HepG2 (cell line): ENCODE measurements around the gene BIRC3. TPM values are rescaled to one million over a fixed set of nuclear protein-coding genes. Genes with fewer than 3 reads are reported as not detected.
A peak's percentile ranks its signal among the peaks of the same experiment; 100 is the strongest.

Experiments used
- ATAC-seq: fragments of 200-7000 bp; cut with Tn5 transposase; 3 replicates; pipeline ENCODE4 v1.9.1; 2020; ENCODE audit warnings: mild to moderate bottlenecking, moderate library complexity
- BruUV-seq: library from RNA; stranded (reverse); fragments of 400-500 nt; replicated peaks from 2 replicates; lab custom pipeline; 2021; lab: Mats Ljungman, UMichigan
- CTCF ChIA-PET: fragments of 300-600 bp; formaldehyde crosslinking; extraction: SDS; loops from one replicate; lab custom pipeline; 2021; ENCODE audit warnings: low total read pairs, inconsistent platforms, low intra/inter-chr PET ratio; lab: Yijun Ruan, JAX
- POLR2A ChIA-PET: fragments of 350-600 bp; sonication (Branson Sonifier 250); formaldehyde crosslinking; loops from one replicate; lab custom pipeline; 2020; ENCODE audit warnings: antibody characterized with exemption, inconsistent platforms; lab: Yijun Ruan, JAX
- DNase-seq: peaks from one replicate; pipeline ENCODE4 v3.0.0-alpha.2; 2015; ENCODE audit warnings: low spot score
- FAIRE-seq: peaks from 3 replicates; lab custom pipeline; 2011; peaks lifted over from hg19 to GRCh38; lab: Jason Lieb, UNC
- H2AFZ ChIP-seq: one replicate; pipeline ENCODE4 v1.6.1; 2011; ENCODE audit warnings: low read length, inconsistent platforms
- H3K27ac ChIP-seq: fragments of 300-600 bp; 3 replicates; pipeline ENCODE4 v1.8.0; 2011; ENCODE audit warnings: mixed run types, mild to moderate bottlenecking, mixed read lengths, low read length, inconsistent platforms; ENCODE audit not compliant: insufficient read depth; ENCODE audit errors: extremely low read length
- H3K27me3 ChIP-seq, 2 experiments: fragments of 200-600 bp in 1 of 2; 2 replicates in 1 of 2; 3 replicates in 1 of 2; pipeline versions ENCODE4 v1.6.0 to v1.8.0; 2011; ENCODE audit warnings: low read length in 2 of 2, mild to moderate bottlenecking in 2 of 2, moderate library complexity in 2 of 2, inconsistent platforms in 1 of 2; ENCODE audit not compliant: insufficient read depth in 2 of 2, control insufficient read depth in 1 of 2
- H3K36me3 ChIP-seq, 2 experiments: fragments of 200-600 bp in 1 of 2; replicated peaks in 1 of 2; 2 replicates in 1 of 2; 3 replicates in 1 of 2; pipeline versions ENCODE4 v1.5.1 to v1.8.0; 2011; ENCODE audit warnings: low read length in 2 of 2, inconsistent platforms in 1 of 2; ENCODE audit not compliant: insufficient read depth in 2 of 2, control insufficient read depth in 1 of 2
- H3K4me1 ChIP-seq: 2 replicates; pipeline ENCODE4 v1.5.1; 2012; ENCODE audit warnings: low read length, inconsistent platforms; ENCODE audit not compliant: insufficient read depth
- H3K4me2 ChIP-seq: 2 replicates; pipeline ENCODE4 v1.6.0; 2011; ENCODE audit warnings: low read depth, low read length, inconsistent platforms
- H3K4me3 ChIP-seq, 3 experiments: fragments of 200-600 bp in 1 of 3; sonication (generic), shearing (Covaris generic) in 1 of 3; replicated peaks in 1 of 3; 2 replicates each; pipeline ENCODE4 v1.5.1; 2011 to 2016; ENCODE audit warnings: low read length in 3 of 3, inconsistent platforms in 2 of 3, low read depth in 2 of 3, mild to moderate bottlenecking in 2 of 3, control low read depth in 1 of 3, mixed read lengths in 1 of 3; ENCODE audit not compliant: insufficient read depth in 1 of 3
- H3K79me2 ChIP-seq: one replicate; pipeline ENCODE4 v1.6.1; 2011; ENCODE audit warnings: low read length, inconsistent platforms; ENCODE audit not compliant: insufficient read depth
- H3K9ac ChIP-seq: 2 replicates; pipeline ENCODE4 v1.6.0; 2011; ENCODE audit warnings: mild to moderate bottlenecking, low read depth, low read length, inconsistent platforms; ENCODE audit not compliant: insufficient read depth
- H3K9me3 ChIP-seq: 2 replicates; pipeline ENCODE4 v1.5.1; 2012; ENCODE audit warnings: mild to moderate bottlenecking, low read length
- H4K20me1 ChIP-seq: 2 replicates; pipeline ENCODE4 v1.6.0; 2011; ENCODE audit warnings: inconsistent platforms, mild to moderate bottlenecking, low read length, moderate library complexity; ENCODE audit not compliant: insufficient read depth
- EEA1 ChIP-seq: sonication (generic); formaldehyde crosslinking; IDR thresholded peaks from 2 replicates; pipeline ENCODE4 v1.5.1; 2020; ENCODE audit warnings: mild to moderate bottlenecking, missing genetic modification reagents, borderline replicate concordance
- ERF ChIP-seq: IDR thresholded peaks from 2 replicates; pipeline ENCODE4 v1.6.1; 2018; ENCODE audit warnings: missing biosample characterization, missing genetic modification reagents
- ESRRA ChIP-seq: sonication (generic); formaldehyde crosslinking; IDR thresholded peaks from 2 replicates; pipeline ENCODE4 v1.5.1; 2020; ENCODE audit warnings: mild to moderate bottlenecking, low read depth, missing genetic modification reagents
- HMG20A ChIP-seq: IDR thresholded peaks from 2 replicates; pipeline ENCODE4 v1.6.1; 2016; ENCODE audit warnings: borderline replicate concordance
- ISX ChIP-seq: sonication (generic); formaldehyde crosslinking; conservative IDR thresholded peaks from 2 replicates; pipeline ENCODE4 v1.5.0; 2020; ENCODE audit warnings: missing genetic modification reagents
- JUNB ChIP-seq: sonication (generic); formaldehyde crosslinking; IDR thresholded peaks from 2 replicates; pipeline ENCODE4 v1.8.0; 2022; ENCODE audit warnings: missing genetic modification reagents, mild to moderate bottlenecking, borderline replicate concordance
- KLF9 ChIP-seq: IDR thresholded peaks from 2 replicates; pipeline ENCODE4 v1.6.1; 2016; ENCODE audit warnings: low read depth
- MBD4 ChIP-seq: IDR thresholded peaks from 2 replicates; pipeline ENCODE4 v1.6.1; 2012; ENCODE audit warnings: low read length, inconsistent platforms, borderline replicate concordance
- MNT ChIP-seq: fragments of 450-650 bp; IDR thresholded peaks from 2 replicates; pipeline ENCODE4 v1.6.1; 2016
- NFKBIZ ChIP-seq: IDR thresholded peaks from 2 replicates; pipeline ENCODE4 v1.6.1; 2018; ENCODE audit warnings: missing genetic modification reagents, missing compliant biosample characterization
- PBX2 ChIP-seq: IDR thresholded peaks from 2 replicates; pipeline ENCODE4 v1.6.1; 2016; ENCODE audit warnings: control low read depth
- SOX13 ChIP-seq, 3 experiments: fragments of 450-650 bp in 1 of 3; sonication (generic) in 1 of 3; formaldehyde crosslinking in 1 of 3; IDR thresholded peaks in 2 of 3; conservative IDR thresholded peaks in 1 of 3; 2 replicates each; pipeline versions ENCODE4 v1.5.0 to v1.6.1; 2016 to 2020; ENCODE audit warnings: antibody characterized with exemption in 1 of 3, mild to moderate bottlenecking in 1 of 3, missing compliant biosample characterization in 1 of 3, missing genetic modification reagents in 1 of 3, moderate library complexity in 1 of 3
- SOX5 ChIP-seq: IDR thresholded peaks from 2 replicates; pipeline ENCODE4 v1.6.1; 2016; ENCODE audit warnings: borderline replicate concordance
- SP1 ChIP-seq, 2 experiments: fragments of 450-650 bp in 1 of 2; sonication (generic) in 1 of 2; formaldehyde crosslinking in 1 of 2; IDR thresholded peaks; 2 replicates each; pipeline versions ENCODE4 v1.4.0 to v1.6.1; 2016 to 2020; ENCODE audit warnings: missing genetic modification reagents in 1 of 2
- TMF1 ChIP-seq: sonication (generic); formaldehyde crosslinking; IDR thresholded peaks from 2 replicates; pipeline ENCODE4 v1.8.1; 2022; ENCODE audit warnings: low read depth, missing genetic modification reagents
- ZBTB20 ChIP-seq: sonication (generic); formaldehyde crosslinking; IDR thresholded peaks from 2 replicates; pipeline ENCODE4 v1.8.1; 2023; ENCODE audit warnings: missing genetic modification reagents, low read depth, mild to moderate bottlenecking, borderline replicate concordance
- ZNF121 ChIP-seq: sonication (generic); formaldehyde crosslinking; IDR thresholded peaks from 2 replicates; pipeline ENCODE4 v1.5.0; 2020; ENCODE audit warnings: mild to moderate bottlenecking, missing genetic modification reagents
- ZNF260 ChIP-seq: sonication (generic); formaldehyde crosslinking; IDR thresholded peaks from 2 replicates; pipeline ENCODE4 v1.4.0; 2020; ENCODE audit warnings: missing genetic modification reagents, low read depth, mild to moderate bottlenecking, borderline replicate concordance
- ZNF326 ChIP-seq: sonication (generic); formaldehyde crosslinking; IDR thresholded peaks from 2 replicates; pipeline ENCODE4 v1.4.0; 2020; ENCODE audit warnings: missing genetic modification reagents, borderline replicate concordance
- ZNF367 ChIP-seq: sonication (generic); formaldehyde crosslinking; IDR thresholded peaks from 2 replicates; pipeline ENCODE4 v1.4.0; 2020; ENCODE audit warnings: missing genetic modification reagents, borderline replicate concordance
- ZNF83 ChIP-seq: sonication (generic); formaldehyde crosslinking; IDR thresholded peaks from 2 replicates; pipeline ENCODE4 v1.4.0; 2020; ENCODE audit warnings: missing genetic modification reagents, mild to moderate bottlenecking, borderline replicate concordance
- ZNF839 ChIP-seq: sonication (generic); formaldehyde crosslinking; IDR thresholded peaks from 2 replicates; pipeline ENCODE4 v1.4.0; 2020; ENCODE audit warnings: missing genetic modification reagents, mild to moderate bottlenecking, borderline replicate concordance
- WGBS: methylation state at CpG from one replicate; pipeline ENCODE4 v1.1.6; 2017; ENCODE audit warnings: low lambda C conversion rate; 5-methylcytosine and 5-hydroxymethylcytosine counted together
- in situ Hi-C: cut with HindIII; loops from 2 replicates; pipeline ENCODE4 v1.10.0; 2017; ENCODE audit warnings: low pct_unique_long_range_greater_than_20kb; ENCODE audit not compliant: extremely low pct_ligation_motif_present
- intact Hi-C: fragments of 100-400 bp; cut with micrococcal nuclease; formaldehyde crosslinking; loops from one replicate; pipeline ENCODE4 v1.10.0; 2022; ENCODE audit not compliant: unreplicated experiment
- polyA plus RNA-seq, 8 experiments: library from polyadenylated mRNA; depleted of rRNA in 3 of 8; stranded (reverse) in 7 of 8; unstranded in 1 of 8; fragments of >200 nt; fragmentation: Illumina TruSeq in 4 of 8; extraction: Trizol in 4 of 8; gene quantifications; 2 replicates each; pipeline versions ENCODE4 v1.2.1 to v1.2.3, GENCODE V29; 2011 to 2016; ENCODE audit warnings: low read depth in 4 of 8, missing spikeins in 1 of 8, mixed read lengths in 1 of 8; ENCODE audit not compliant: insufficient read depth in 1 of 8
- total RNA-seq, 5 experiments: library from RNA; depleted of rRNA; stranded (reverse); fragments of >200 nt; fragmentation: Illumina TruSeq; extraction: Trizol; gene quantifications; 2 replicates each; pipeline ENCODE4 v1.2.3, GENCODE V29; 2016; ENCODE audit warnings: low read depth in 1 of 5

BIRC3 gene
- total and polyA plus RNA-seq, 2 of the 13 experiments (the other 11 are each of a cell fraction or from before 2014, with no cell fraction given) = 0.41 to 4.2 TPM

DNA sequence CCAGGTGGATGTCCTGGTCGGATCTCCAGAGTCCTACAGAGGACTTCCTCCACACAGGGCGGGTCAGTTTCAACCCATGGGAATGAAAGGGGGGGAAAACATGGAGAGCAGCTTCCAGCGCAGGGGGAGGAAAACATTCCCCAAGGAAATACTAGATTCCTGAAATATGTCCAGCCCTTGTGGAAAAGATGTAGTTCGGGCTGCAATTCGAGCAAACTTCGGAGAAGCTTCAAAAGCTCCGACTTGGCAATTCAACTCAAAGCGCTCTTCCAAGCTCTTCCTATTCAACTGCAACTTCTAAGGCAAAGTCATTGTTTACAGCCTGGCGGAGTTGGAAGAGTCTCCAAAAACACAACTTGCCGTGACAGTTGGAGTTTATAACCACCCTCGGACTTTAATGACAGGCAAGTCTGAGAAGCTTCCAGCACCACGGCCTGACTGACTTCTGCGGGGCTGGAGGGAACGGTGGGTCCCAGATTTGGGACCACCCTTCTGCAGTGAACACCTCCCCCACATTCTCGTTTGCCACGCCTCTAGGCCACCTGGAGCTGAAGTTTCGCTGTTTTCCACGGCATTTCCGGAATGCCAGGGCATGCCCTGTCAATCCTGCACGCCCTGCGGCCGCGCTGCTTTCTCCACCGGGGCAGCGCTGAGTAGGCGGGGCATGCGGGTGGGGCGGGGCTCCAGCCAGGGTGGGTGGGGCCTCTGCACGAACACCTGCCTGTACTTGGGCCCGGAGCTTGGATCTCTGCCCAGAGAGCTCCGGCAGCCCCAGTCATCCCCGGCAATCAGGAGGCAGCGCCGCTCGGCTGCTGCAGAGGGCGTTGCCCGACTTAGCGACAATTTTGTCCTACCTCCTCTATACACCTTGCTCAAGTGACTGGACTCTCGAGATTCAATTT lies 49.0 kb upstream of the BIRC3 start:
- intact Hi-C loops (loop anchor here (1.0 kb wide), 2 partner anchors 11 to 157 kb away; no protein-coding TSS in a partner anchor), in situ Hi-C loops (no loop called here)
- H2AFZ ChIP-seq = peak overlapping the region; percentile 39
- no peaks in the 10 kb centered on the region for H3K36me3 ChIP-seq
- FAIRE-seq = no peak
- peak; percentile 79 for DNase-seq
- H3K4me1 ChIP-seq = peaks cover 71% of the 10 kb centered on the region
- H3K4me3 ChIP-seq = peak overlapping the region; percentile 51 to 67 (median 56)
- peak overlapping the region; percentile 77 for H3K4me2 ChIP-seq
- peak overlapping the region; percentile 56 for H3K9ac ChIP-seq
- WGBS = 49% methylated on average over 30 of the region's 39 CpGs
- ATAC-seq = peak; percentile 90
- no peaks in the 10 kb centered on the region for H4K20me1 ChIP-seq
- no peaks in the 10 kb centered on the region for H3K9me3 ChIP-seq
- TSS peak; percentile 51 for BruUV-seq
- ChIA-PET CTCF (no interaction called here), POLR2A (interaction anchor here (0.7 to 2.8 kb wide), 5 partner anchors 11 to 76 kb away, joined by 3 to 26 read pairs (median 5); no protein-coding TSS in a partner anchor)
- peak overlapping the region; percentile 59 for H3K27ac ChIP-seq
- no peaks in the 10 kb centered on the region for H3K79me2 ChIP-seq
- no peaks in the 10 kb centered on the region for H3K27me3 ChIP-seq
- TF ChIP-seq TMF1 (CRISPR knock-in tag) (no peak), EEA1 (no peak), PBX2 (CRISPR knock-in tag) (0 out of 2 replicates have a peak, but pooled peaks have one; percentile 45), SOX5 (CRISPR knock-in tag) (no peak), ISX (CRISPR knock-in tag) (no peak), SP1 (IDR thresholded peaks at IDR 0.05) (no peak), SP1 (CRISPR knock-in tag; IDR thresholded peaks at IDR 0.05) (peak; percentile 25; the same call in 1 of the 2 replicates), NFKBIZ (CRISPR knock-in tag) (no peak), ZNF121 (CRISPR knock-in tag) (no peak), ZNF367 (CRISPR knock-in tag) (0 out of 2 replicates have a peak, but pooled peaks have one; percentile 47), ZNF83 (CRISPR knock-in tag) (no peak), ESRRA (no peak), KLF9 (CRISPR knock-in tag) (no peak), ZNF326 (no peak), JUNB (CRISPR knock-in tag) (no peak), ERF (CRISPR knock-in tag) (0 out of 2 replicates have a peak, but pooled peaks have one; percentile 23), HMG20A (no peak), ZNF839 (CRISPR knock-in tag) (no peak), SOX13 (IDR thresholded peaks at IDR 0.05) (no peak), SOX13 (CRISPR knock-in tag; conservative IDR thresholded peaks at IDR 0.05 in 1 of 2, IDR thresholded peaks at IDR 0.05 in 1 of 2) (no peak), MBD4 (no peak), MNT (0 out of 2 replicates have a peak, but pooled peaks have one; percentile 5), ZNF260 (CRISPR knock-in tag) (no peak), ZBTB20 (CRISPR knock-in tag) (no peak)
